ENCODE data around the gene RPL39. TPM values are rescaled to one million over a fixed set of nuclear protein-coding genes. Genes with fewer than 3 reads are reported as not detected.
"Not testable (repeated sequence)": the region's sequence is repeated elsewhere in the genome, so short reads cannot be mapped to it uniquely, and the experiment has no call there.

Gene RPL39

GRCh38 chrX:119750131-119750530, 41.3 kb downstream of the RPL39 start:
- not testable (repeated sequence) for H3K4me1 ChIP-seq (ENCODE audit: control insufficient read depth, low read depth, low read length); H3K23ac ChIP-seq (ENCODE audit: low read length); H3K36me3 ChIP-seq (ENCODE audit: control insufficient read depth, insufficient read depth, low read length); H2BK120ac ChIP-seq (ENCODE audit: low read depth, low read length); H2BK15ac ChIP-seq (replicated peaks; ENCODE audit: low read depth); H4K5ac ChIP-seq (ENCODE audit: low read length); H3K79me1 ChIP-seq (ENCODE audit: low read length); H3K4me3 ChIP-seq (ENCODE audit: low read length); H3K56ac ChIP-seq (ENCODE audit: low read length); H4K8ac ChIP-seq (ENCODE audit: low read depth, low read length); H3K18ac ChIP-seq (ENCODE audit: low read length); H3K27ac ChIP-seq (ENCODE audit: low read depth, low read length); H2AK5ac ChIP-seq (ENCODE audit: low read length); H3K4me2 ChIP-seq (ENCODE audit: low read length); H3K9ac ChIP-seq (ENCODE audit: low read length); H3K4ac ChIP-seq (ENCODE audit: low read depth, low read length); H3K79me2 ChIP-seq (ENCODE audit: control insufficient read depth, insufficient read depth, low read length); DNase-seq; H3K27me3 ChIP-seq (ENCODE audit: insufficient read depth, low read length, poor library complexity); H2BK5ac ChIP-seq (ENCODE audit: low read length)
- WGBS (ENCODE audit: extremely low coverage, insufficient coverage, low lambda C conversion rate), result no CpG with 5 or more reads among the region's 9 CpGs

- H2BK15ac ChIP-seq (replicated peaks; ENCODE audit: low read depth), result no peak overlapping the region
- no peak overlapping the region for H3K4me2 ChIP-seq (ENCODE audit: low read length)
- H3K4me1 ChIP-seq (ENCODE audit: control insufficient read depth, low read depth, low read length), result no peaks in the 10 kb centered on the region
- no peaks in the 10 kb centered on the region for H3K36me3 ChIP-seq (ENCODE audit: control insufficient read depth, insufficient read depth, low read length)
- H3K18ac ChIP-seq (ENCODE audit: low read length), result no peak overlapping the region
- no peak overlapping the region for H3K56ac ChIP-seq (ENCODE audit: low read length)
- H2AK5ac ChIP-seq (ENCODE audit: low read length), result no peak overlapping the region
- H3K23ac ChIP-seq (ENCODE audit: low read length), result no peak overlapping the region
- no peaks in the 10 kb centered on the region for H3K27me3 ChIP-seq (ENCODE audit: insufficient read depth, low read length, poor library complexity)
- H2BK120ac ChIP-seq (ENCODE audit: low read depth, low read length), result no peak overlapping the region
- H3K79me2 ChIP-seq (ENCODE audit: control insufficient read depth, insufficient read depth, low read length), result no peaks in the 10 kb centered on the region
- no peaks in the 10 kb centered on the region for H3K79me1 ChIP-seq (ENCODE audit: low read length)
- H2BK5ac ChIP-seq (ENCODE audit: low read length), result no peak overlapping the region
- H3K4ac ChIP-seq (ENCODE audit: low read depth, low read length), result no peak overlapping the region
- no peak for DNase-seq
- no CpG with 5 or more reads among the region's 4 CpGs for WGBS (ENCODE audit: extremely low coverage, insufficient coverage, low lambda C conversion rate)
- H3K4me3 ChIP-seq (ENCODE audit: low read length), result no peak overlapping the region
- no peak overlapping the region for H4K5ac ChIP-seq (ENCODE audit: low read length)
- no peak overlapping the region for H3K27ac ChIP-seq (ENCODE audit: low read depth, low read length)
- no peak overlapping the region for H4K8ac ChIP-seq (ENCODE audit: low read depth, low read length)
- no peak overlapping the region for H3K9ac ChIP-seq (ENCODE audit: low read length)
Observed at GRCh38 chrX:119745283-119745848, 46.1 kb downstream of the RPL39 start.

- H3K9ac ChIP-seq (ENCODE audit: low read length), result no peak overlapping the region
- H3K18ac ChIP-seq (ENCODE audit: low read length), result no peak overlapping the region
- H3K79me1 ChIP-seq (ENCODE audit: low read length), result no peaks in the 10 kb centered on the region
- H3K79me2 ChIP-seq (ENCODE audit: control insufficient read depth, insufficient read depth, low read length), result no peaks in the 10 kb centered on the region
- H2AK5ac ChIP-seq (ENCODE audit: low read length), result no peak overlapping the region
- H4K5ac ChIP-seq (ENCODE audit: low read length), result no peak overlapping the region
- no peak overlapping the region for H3K4ac ChIP-seq (ENCODE audit: low read depth, low read length)
- no peak overlapping the region for H2BK15ac ChIP-seq (replicated peaks; ENCODE audit: low read depth)
- no peaks in the 10 kb centered on the region for H3K4me1 ChIP-seq (ENCODE audit: control insufficient read depth, low read depth, low read length)
- no peak overlapping the region for H3K4me3 ChIP-seq (ENCODE audit: low read length)
- no peak overlapping the region for H2BK5ac ChIP-seq (ENCODE audit: low read length)
- no peak for DNase-seq
- H3K36me3 ChIP-seq (ENCODE audit: control insufficient read depth, insufficient read depth, low read length), result no peaks in the 10 kb centered on the region
- no peaks in the 10 kb centered on the region for H3K27me3 ChIP-seq (ENCODE audit: insufficient read depth, low read length, poor library complexity)
- H3K56ac ChIP-seq (ENCODE audit: low read length), result no peak overlapping the region
- H3K27ac ChIP-seq (ENCODE audit: low read depth, low read length), result no peak overlapping the region
- no CpG with 5 or more reads among the region's 5 CpGs for WGBS (ENCODE audit: extremely low coverage, insufficient coverage, low lambda C conversion rate)
- H4K8ac ChIP-seq (ENCODE audit: low read depth, low read length), result no peak overlapping the region
- no peak overlapping the region for H3K4me2 ChIP-seq (ENCODE audit: low read length)
- no peak overlapping the region for H3K23ac ChIP-seq (ENCODE audit: low read length)
- no peak overlapping the region for H2BK120ac ChIP-seq (ENCODE audit: low read depth, low read length)
Observed at GRCh38 chrX:119738742-119739141, 52.7 kb downstream of the RPL39 start.

Small RNA genes lying within 50 kb of the gene (small RNA-seq; reads per million reads assigned to genes)
- gene SNORA69 (ENCODE audit: insufficient read depth), result not detected
